RWPE2 (cell line): ENCODE results near the gene NPFFR1.
A peak's percentile ranks its signal among the peaks of the same experiment; 100 is the strongest.

Experiments used
- ATAC-seq: fragments of 200-7000 bp; cut with Tn5 transposase; 3 replicates; pipeline ENCODE4 v1.9.1; 2021; ENCODE audit warnings: low read depth
- DNase-seq: peaks from one replicate; pipeline ENCODE4 v3.0.0-alpha.2; 2020; ENCODE audit warnings: low spot score
- H3K27ac ChIP-seq: fragments of 450-650 bp; 2 replicates; pipeline ENCODE4 v1.5.1; 2017; ENCODE audit warnings: mild to moderate bottlenecking; ENCODE audit not compliant: poor library complexity, severe bottlenecking
- H3K27me3 ChIP-seq: fragments of 250-450 bp; sonication (Bioruptor Pico); 2 replicates; pipeline ENCODE4 v1.5.1; 2021; ENCODE audit warnings: mild to moderate bottlenecking, moderate library complexity; ENCODE audit not compliant: insufficient read depth, poor library complexity, severe bottlenecking
- H3K36me3 ChIP-seq: fragments of 250-450 bp; sonication (Bioruptor Pico); 2 replicates; pipeline ENCODE4 v1.5.1; 2020; ENCODE audit warnings: low read depth, mild to moderate bottlenecking, moderate library complexity
- H3K4me1 ChIP-seq: fragments of 250-450 bp; sonication (Bioruptor Pico); 2 replicates; pipeline ENCODE4 v1.5.1; 2021; ENCODE audit warnings: mild to moderate bottlenecking, moderate library complexity; ENCODE audit not compliant: insufficient read depth, poor library complexity, severe bottlenecking
- H3K4me3 ChIP-seq: fragments of 250-450 bp; sonication (Bioruptor Pico); 2 replicates; pipeline ENCODE4 v1.5.1; 2021; ENCODE audit warnings: mild to moderate bottlenecking, moderate library complexity; ENCODE audit not compliant: severe bottlenecking
- H3K9me3 ChIP-seq: fragments of 250-450 bp; sonication (Bioruptor Pico); 2 replicates; pipeline ENCODE4 v1.5.1; 2021; ENCODE audit warnings: mild to moderate bottlenecking, moderate library complexity; ENCODE audit not compliant: severe bottlenecking
- CTCF ChIP-seq: fragments of 450-650 bp; IDR thresholded peaks from one replicate; pipeline ENCODE4 v1.5.1; 2017; ENCODE audit warnings: mild to moderate bottlenecking, moderate library complexity; ENCODE audit not compliant: poor library complexity, severe bottlenecking

NPFFR1 gene

GRCh38 chr10:70299876-70300275, 16.1 kb upstream of the NPFFR1 start:
- DNase-seq = no peak
- no peak for ATAC-seq

GRCh38 chr10:70298393-70298792, 14.6 kb upstream of the NPFFR1 start:
- no peak overlapping the region for H3K4me3 ChIP-seq

More at GRCh38 chr10:70299876-70300275, 16.1 kb upstream of the NPFFR1 start:
- Histone ChIP-seq H3K27me3 (no peaks in the 10 kb centered on the region), H3K9me3 (no peaks in the 10 kb centered on the region), H3K27ac (no peak overlapping the region), H3K36me3 (no peaks in the 10 kb centered on the region), H3K4me1 (peaks cover 6% of the 10 kb centered on the region), H3K4me3 (no peak overlapping the region)
- TF ChIP-seq CTCF = no peak

GRCh38 chr10:70297224-70297623, 13.4 kb upstream of the NPFFR1 start:
- peak overlapping the region; percentile 54 for H3K27ac ChIP-seq
- no peaks in the 10 kb centered on the region for H3K9me3 ChIP-seq
- H3K4me3 ChIP-seq = no peak overlapping the region
- ATAC-seq (no peak), DNase-seq (no peak)
- H3K36me3 ChIP-seq = no peaks in the 10 kb centered on the region
- peaks cover 6% of the 10 kb centered on the region for H3K4me1 ChIP-seq
- H3K27me3 ChIP-seq = no peaks in the 10 kb centered on the region
- no peak for TF ChIP-seq CTCF

More at GRCh38 chr10:70298393-70298792, 14.6 kb upstream of the NPFFR1 start:
- no peak overlapping the region for H3K27ac ChIP-seq
- H3K27me3 ChIP-seq = no peaks in the 10 kb centered on the region
- no peak for TF ChIP-seq CTCF
- H3K9me3 ChIP-seq = no peaks in the 10 kb centered on the region
- peaks cover 6% of the 10 kb centered on the region for H3K4me1 ChIP-seq
- no peaks in the 10 kb centered on the region for H3K36me3 ChIP-seq
- ATAC-seq (no peak), DNase-seq (no peak)

GRCh38 chr10:70296406-70296899, 12.6 kb upstream of the NPFFR1 start:
- no peak overlapping the region for H3K4me3 ChIP-seq
- H3K9me3 ChIP-seq = no peaks in the 10 kb centered on the region
- ATAC-seq (peak; percentile 100), DNase-seq (peak; percentile 85)
- no peaks in the 10 kb centered on the region for H3K36me3 ChIP-seq
- no peak for TF ChIP-seq CTCF
- H3K27ac ChIP-seq = peak overlapping the region; percentile 54
- H3K4me1 ChIP-seq = peaks cover 6% of the 10 kb centered on the region
- H3K27me3 ChIP-seq = no peaks in the 10 kb centered on the region

DNA sequence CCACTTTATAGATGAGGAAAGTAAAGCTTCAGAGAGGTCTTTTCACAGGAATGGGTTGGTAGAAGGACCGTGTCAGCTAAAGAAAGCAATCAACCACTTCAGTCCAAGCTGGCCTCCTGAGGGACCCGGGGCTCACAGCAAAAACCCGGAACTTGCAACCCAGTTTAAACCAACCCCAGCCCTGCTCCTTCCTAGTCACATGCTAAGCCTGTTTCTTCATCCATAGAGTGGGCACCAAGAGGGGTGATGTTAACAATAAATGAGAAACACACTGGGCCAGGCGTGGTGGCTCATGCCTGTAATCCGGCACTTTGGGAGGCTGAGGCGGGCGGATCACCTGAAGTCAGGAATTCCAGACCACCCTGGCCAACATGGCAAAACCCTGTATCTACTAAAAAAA, 12.1 kb upstream of the NPFFR1 start:
- no peaks in the 10 kb centered on the region for H3K27me3 ChIP-seq
- no peak for ATAC-seq
- peak overlapping the region; percentile 54 for H3K27ac ChIP-seq
- no peak overlapping the region for H3K4me3 ChIP-seq
- no peaks in the 10 kb centered on the region for H3K9me3 ChIP-seq
- peaks cover 6% of the 10 kb centered on the region for H3K4me1 ChIP-seq
- DNase-seq = no peak
- H3K36me3 ChIP-seq = no peaks in the 10 kb centered on the region
- no peak for TF ChIP-seq CTCF
